ENCODE measurements around the gene CMIP.

The CMIP gene

DNA sequence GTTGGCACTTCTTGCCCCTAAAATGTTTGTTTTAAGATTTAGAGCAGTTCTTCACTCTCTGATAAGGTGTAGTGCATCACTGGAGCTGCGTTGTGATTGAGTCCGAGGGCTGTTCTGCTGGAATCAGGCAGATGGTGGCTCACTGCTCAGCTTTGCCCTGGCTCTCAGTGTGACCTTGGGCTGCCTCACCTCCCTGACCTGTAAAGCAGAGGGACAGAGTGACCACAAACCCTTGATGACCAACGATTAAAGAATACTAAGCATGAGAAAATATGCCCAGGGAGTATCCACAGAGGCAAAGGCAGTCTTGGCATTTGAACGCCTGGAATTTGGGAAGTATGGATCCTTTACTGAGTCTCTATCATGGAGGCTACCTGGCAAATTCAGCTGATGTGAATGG is 18.1 kb downstream of the CMIP start:
- POLR2A ChIA-PET: no interaction called here

DNA sequence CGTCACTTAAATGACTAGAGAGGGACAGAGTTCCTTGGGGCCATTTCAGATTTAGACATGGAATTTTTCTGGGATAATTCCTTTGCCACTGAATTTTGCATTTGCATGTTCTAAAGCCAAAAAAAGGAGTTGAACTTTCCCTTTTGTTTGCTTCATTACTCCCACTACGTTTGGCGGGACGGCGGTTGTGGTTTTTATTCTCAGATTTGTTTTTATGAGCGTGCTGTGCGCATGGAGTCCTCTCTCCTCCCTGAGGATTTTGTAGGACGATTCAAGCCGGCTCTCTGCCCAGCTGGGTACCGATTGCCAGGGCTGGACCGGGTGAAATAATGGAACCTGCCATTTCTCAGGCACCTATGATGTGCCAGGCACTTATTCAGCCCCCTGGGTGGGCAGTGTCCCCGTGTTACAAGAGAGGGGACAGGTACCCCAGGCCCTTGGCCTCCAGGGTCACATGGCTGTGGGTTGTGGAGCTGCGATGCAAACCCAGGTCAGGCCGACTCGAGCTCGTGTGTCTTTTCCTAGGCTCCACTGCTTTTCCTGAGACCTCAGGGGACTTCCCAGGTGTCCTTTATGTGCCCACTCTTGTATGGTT is 18.8 kb downstream of the CMIP start:
- WGBS (ENCODE audit: insufficient coverage): 92% methylated on average over 13 of the region's 16 CpGs
- H3K36me3 ChIP-seq (ENCODE audit: control insufficient read depth in 4 of 4, insufficient read depth in 4 of 4, low read length in 3 of 4): peaks cover 0 to 20% (median 9%) of the 10 kb centered on the region in 4 experiments
- no peak overlapping the region for H3K27ac ChIP-seq (ENCODE audit: insufficient read depth in 1 of 2, low read depth in 1 of 2, low read length in 2 of 2, poor library complexity in 1 of 2, severe bottlenecking in 2 of 2)
- ChIA-PET POLR2A (no interaction called here), CTCF (interaction anchor here (0.7 to 1.6 kb wide), 4 partner anchors 12 to 22 kb away, joined by 3 to 5 read pairs (median 4); no protein-coding TSS in a partner anchor)
- no peak for DNase-seq
- H3K9me3 ChIP-seq (ENCODE audit: control extremely low read depth in 1 of 5, control insufficient read depth in 4 of 5, insufficient read depth in 2 of 5, low read depth in 1 of 5, low read length in 4 of 5): no peaks in the 10 kb centered on the region
- no peak overlapping the region for H3K4me3 ChIP-seq (ENCODE audit: control insufficient read depth in 1 of 7, extremely low read depth in 1 of 7, insufficient read depth in 4 of 7, low read depth in 2 of 7, low read length in 6 of 7)
- peaks cover 4 to 43% (median 5%) of the 10 kb centered on the region in 4 experiments for H3K4me1 ChIP-seq (ENCODE audit: control extremely low read depth in 1 of 4, control insufficient read depth in 4 of 4, insufficient read depth in 4 of 4, low read length in 3 of 4)
- H3K27me3 ChIP-seq (replicated peaks in 2 of 5; ENCODE audit: control insufficient read depth in 4 of 5, insufficient read depth in 5 of 5, low read length in 4 of 5): no peaks in the 10 kb centered on the region

More for the DNA sequence above, 18.1 kb downstream of the CMIP start:
- 100% methylated on average over 4 of the region's 4 CpGs for WGBS (ENCODE audit: insufficient coverage)
- H3K4me3 ChIP-seq (ENCODE audit: control insufficient read depth in 1 of 7, extremely low read depth in 1 of 7, insufficient read depth in 4 of 7, low read depth in 2 of 7, low read length in 6 of 7): no peak overlapping the region
- no peak for DNase-seq
- H3K9me3 ChIP-seq (ENCODE audit: control extremely low read depth in 1 of 5, control insufficient read depth in 4 of 5, insufficient read depth in 2 of 5, low read depth in 1 of 5, low read length in 4 of 5): no peaks in the 10 kb centered on the region
- H3K4me1 ChIP-seq (ENCODE audit: control extremely low read depth in 1 of 4, control insufficient read depth in 4 of 4, insufficient read depth in 4 of 4, low read length in 3 of 4): peaks cover 7 to 48% (median 11%) of the 10 kb centered on the region in 4 experiments
- H3K27me3 ChIP-seq (replicated peaks in 2 of 5; ENCODE audit: control insufficient read depth in 4 of 5, insufficient read depth in 5 of 5, low read length in 4 of 5): no peaks in the 10 kb centered on the region
- H3K27ac ChIP-seq (ENCODE audit: insufficient read depth in 1 of 2, low read depth in 1 of 2, low read length in 2 of 2, poor library complexity in 1 of 2, severe bottlenecking in 2 of 2): no peak overlapping the region
- CTCF ChIA-PET: interaction anchor here (0.7 to 1.6 kb wide), 4 partner anchors 11 to 60 kb away, joined by 3 to 4 read pairs (median 4); no protein-coding TSS in a partner anchor
- H3K36me3 ChIP-seq (ENCODE audit: control insufficient read depth in 4 of 4, insufficient read depth in 4 of 4, low read length in 3 of 4): peaks cover 0 to 22% (median 9%) of the 10 kb centered on the region in 4 experiments

DNA sequence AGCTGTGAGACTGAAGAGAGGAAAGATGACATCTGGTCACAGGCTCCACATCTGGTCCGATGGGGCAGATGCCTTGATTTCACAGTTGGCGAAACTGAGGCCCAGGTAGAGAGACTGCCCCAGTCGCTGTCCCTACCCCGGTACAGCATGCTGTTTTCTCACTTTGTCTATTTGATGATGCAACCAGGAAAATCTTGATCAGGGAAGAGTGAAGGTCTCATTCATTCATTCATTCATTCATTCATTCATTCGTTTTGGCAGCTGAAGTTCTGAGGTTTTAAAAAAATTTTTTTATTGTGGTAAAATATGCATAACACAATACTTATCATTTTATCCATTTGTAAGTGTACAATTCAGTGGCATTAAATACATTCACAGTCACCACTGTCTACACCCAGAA is 19.7 kb downstream of the CMIP start:
- CTCF ChIA-PET: interaction anchor here (1.0 to 1.6 kb wide), 4 partner anchors 13 to 21 kb away, joined by 3 to 5 read pairs (median 4); no protein-coding TSS in a partner anchor

DNA sequence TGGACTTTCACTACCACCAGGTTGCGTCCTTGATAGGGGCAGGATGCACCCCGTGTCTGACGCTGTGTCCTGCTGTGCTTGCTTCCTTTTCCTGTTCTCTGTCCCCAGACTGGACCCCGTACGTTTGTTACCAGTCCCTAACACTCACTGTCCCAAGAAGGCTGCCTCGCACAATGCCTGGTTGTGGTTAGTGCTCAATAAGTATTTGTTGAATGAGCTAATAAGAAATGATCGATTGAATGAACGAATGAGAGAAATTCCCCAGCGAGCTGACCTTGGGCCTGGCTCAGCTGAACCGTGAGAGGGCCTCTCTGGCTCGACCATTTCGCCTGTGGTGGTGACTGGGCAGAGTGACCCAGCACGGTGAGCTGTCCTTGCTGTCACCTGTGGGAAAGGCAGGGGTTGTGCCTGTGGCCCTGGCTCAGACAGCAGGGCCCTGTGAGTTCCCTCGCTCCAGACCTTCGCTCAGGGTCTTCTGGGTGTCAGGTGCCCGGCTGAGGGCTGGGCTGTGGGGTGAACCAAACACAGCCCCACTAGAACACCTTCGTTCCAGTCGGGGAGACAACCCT is 20.9 kb downstream of the CMIP start:
- no peak for DNase-seq
- H3K9me3 ChIP-seq (ENCODE audit: control extremely low read depth in 1 of 5, control insufficient read depth in 4 of 5, insufficient read depth in 2 of 5, low read depth in 1 of 5, low read length in 4 of 5): no peaks in the 10 kb centered on the region
- H3K4me3 ChIP-seq (ENCODE audit: control insufficient read depth in 1 of 7, extremely low read depth in 1 of 7, insufficient read depth in 4 of 7, low read depth in 2 of 7, low read length in 6 of 7): no peak overlapping the region
- peaks cover 0 to 11% (median 4%) of the 10 kb centered on the region in 4 experiments for H3K36me3 ChIP-seq (ENCODE audit: control insufficient read depth in 4 of 4, insufficient read depth in 4 of 4, low read length in 3 of 4)
- peaks cover 14 to 52% (median 19%) of the 10 kb centered on the region in 4 experiments for H3K4me1 ChIP-seq (ENCODE audit: control extremely low read depth in 1 of 4, control insufficient read depth in 4 of 4, insufficient read depth in 4 of 4, low read length in 3 of 4)
- no peak overlapping the region for H3K27ac ChIP-seq (ENCODE audit: insufficient read depth in 1 of 2, low read depth in 1 of 2, low read length in 2 of 2, poor library complexity in 1 of 2, severe bottlenecking in 2 of 2)
- no peaks in the 10 kb centered on the region for H3K27me3 ChIP-seq (replicated peaks in 2 of 5; ENCODE audit: control insufficient read depth in 4 of 5, insufficient read depth in 5 of 5, low read length in 4 of 5)
- ChIA-PET CTCF (no interaction called here), POLR2A (no interaction called here)
- WGBS (ENCODE audit: insufficient coverage): 97% methylated on average over 14 of the region's 18 CpGs

More for the DNA sequence above, 19.7 kb downstream of the CMIP start:
- 100% methylated on average over 4 of the region's 5 CpGs for WGBS (ENCODE audit: insufficient coverage)
- no peak overlapping the region for H3K27ac ChIP-seq (ENCODE audit: insufficient read depth in 1 of 2, low read depth in 1 of 2, low read length in 2 of 2, poor library complexity in 1 of 2, severe bottlenecking in 2 of 2)
- no peak for DNase-seq
- no peak overlapping the region for H3K4me3 ChIP-seq (ENCODE audit: control insufficient read depth in 1 of 7, extremely low read depth in 1 of 7, insufficient read depth in 4 of 7, low read depth in 2 of 7, low read length in 6 of 7)
- POLR2A ChIA-PET: no interaction called here
- H3K27me3 ChIP-seq (replicated peaks in 2 of 5; ENCODE audit: control insufficient read depth in 4 of 5, insufficient read depth in 5 of 5, low read length in 4 of 5): no peaks in the 10 kb centered on the region
- H3K4me1 ChIP-seq (ENCODE audit: control extremely low read depth in 1 of 4, control insufficient read depth in 4 of 4, insufficient read depth in 4 of 4, low read length in 3 of 4): peaks cover 7 to 51% (median 10%) of the 10 kb centered on the region in 4 experiments
- peaks cover 0 to 11% (median 6%) of the 10 kb centered on the region in 4 experiments for H3K36me3 ChIP-seq (ENCODE audit: control insufficient read depth in 4 of 4, insufficient read depth in 4 of 4, low read length in 3 of 4)
- no peaks in the 10 kb centered on the region for H3K9me3 ChIP-seq (ENCODE audit: control extremely low read depth in 1 of 5, control insufficient read depth in 4 of 5, insufficient read depth in 2 of 5, low read depth in 1 of 5, low read length in 4 of 5)

DNA sequence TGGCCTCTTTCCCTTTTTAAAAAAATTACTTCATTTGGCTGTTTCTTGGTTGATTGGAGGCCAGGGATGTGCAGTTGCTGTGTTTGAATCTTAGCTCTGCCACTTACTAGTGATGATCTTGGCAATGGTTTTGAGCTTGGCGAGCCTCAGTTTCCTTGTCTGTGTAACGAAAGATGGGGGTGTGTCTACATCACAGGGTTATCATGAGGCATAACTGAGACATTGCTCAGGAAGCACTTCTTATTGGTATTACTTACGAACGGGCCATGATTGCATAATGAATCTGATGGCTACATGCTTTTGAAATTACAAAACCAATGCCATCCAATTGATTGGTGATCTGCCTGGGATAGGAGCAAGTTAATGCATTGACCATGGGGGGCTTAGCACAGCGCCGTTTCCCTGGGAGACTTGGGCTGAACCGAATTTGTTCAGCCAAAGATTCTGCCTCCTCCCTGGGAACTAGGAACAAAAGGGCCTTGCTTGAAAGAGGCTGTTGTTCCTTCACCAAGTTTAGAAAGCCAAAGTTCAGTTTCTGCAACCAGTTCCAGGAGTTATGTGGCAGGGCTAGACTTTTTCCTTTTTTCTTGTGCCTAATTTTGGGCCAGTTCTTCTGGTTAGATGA is 21.9 kb downstream of the CMIP start:
- DNase-seq: no peak
- CTCF ChIA-PET: no interaction called here
- H3K27me3 ChIP-seq (replicated peaks in 2 of 5; ENCODE audit: control insufficient read depth in 4 of 5, insufficient read depth in 5 of 5, low read length in 4 of 5): no peaks in the 10 kb centered on the region
- H3K27ac ChIP-seq (ENCODE audit: insufficient read depth in 1 of 2, low read depth in 1 of 2, low read length in 2 of 2, poor library complexity in 1 of 2, severe bottlenecking in 2 of 2): no peak overlapping the region
- no peaks in the 10 kb centered on the region for H3K9me3 ChIP-seq (ENCODE audit: control extremely low read depth in 1 of 5, control insufficient read depth in 4 of 5, insufficient read depth in 2 of 5, low read depth in 1 of 5, low read length in 4 of 5)
- POLR2A ChIA-PET: interaction anchor here (0.6 kb wide), 1 partner anchor 15 kb away, joined by 4 read pairs; no protein-coding TSS in a partner anchor
- H3K36me3 ChIP-seq (ENCODE audit: control insufficient read depth in 4 of 4, insufficient read depth in 4 of 4, low read length in 3 of 4): peaks cover 0 to 8% (median 5%) of the 10 kb centered on the region in 4 experiments
- peaks cover 16 to 53% (median 25%) of the 10 kb centered on the region in 4 experiments for H3K4me1 ChIP-seq (ENCODE audit: control extremely low read depth in 1 of 4, control insufficient read depth in 4 of 4, insufficient read depth in 4 of 4, low read length in 3 of 4)
- WGBS (ENCODE audit: insufficient coverage): 90% methylated on average over 7 of the region's 7 CpGs
- H3K4me3 ChIP-seq (ENCODE audit: control insufficient read depth in 1 of 7, extremely low read depth in 1 of 7, insufficient read depth in 4 of 7, low read depth in 2 of 7, low read length in 6 of 7): no peak overlapping the region

GRCh38 chr16:81467072-81467471 is 22.5 kb downstream of the CMIP start:
- ChIA-PET CTCF (no interaction called here), POLR2A (no interaction called here)
- Histone ChIP-seq H3K4me1 (ENCODE audit: control extremely low read depth in 1 of 4, control insufficient read depth in 4 of 4, insufficient read depth in 4 of 4, low read length in 3 of 4) (peaks cover 15 to 57% (median 25%) of the 10 kb centered on the region in 4 experiments), H3K9me3 (ENCODE audit: control extremely low read depth in 1 of 5, control insufficient read depth in 4 of 5, insufficient read depth in 2 of 5, low read depth in 1 of 5, low read length in 4 of 5) (no peaks in the 10 kb centered on the region), H3K27ac (ENCODE audit: insufficient read depth in 1 of 2, low read depth in 1 of 2, low read length in 2 of 2, poor library complexity in 1 of 2, severe bottlenecking in 2 of 2) (no peak overlapping the region), H3K36me3 (ENCODE audit: control insufficient read depth in 4 of 4, insufficient read depth in 4 of 4, low read length in 3 of 4) (peaks cover 0 to 13% (median 11%) of the 10 kb centered on the region in 4 experiments), H3K27me3 (replicated peaks in 2 of 5; ENCODE audit: control insufficient read depth in 4 of 5, insufficient read depth in 5 of 5, low read length in 4 of 5) (no peaks in the 10 kb centered on the region), H3K4me3 (ENCODE audit: control insufficient read depth in 1 of 7, extremely low read depth in 1 of 7, insufficient read depth in 4 of 7, low read depth in 2 of 7, low read length in 6 of 7) (no peak overlapping the region)
- 100% methylated on average over 6 of the region's 11 CpGs for WGBS (ENCODE audit: insufficient coverage)
- DNase-seq: no peak

- H3K4me1 ChIP-seq (ENCODE audit: control extremely low read depth in 1 of 4, control insufficient read depth in 4 of 4, insufficient read depth in 4 of 4, low read length in 3 of 4): peaks cover 13 to 57% (median 25%) of the 10 kb centered on the region in 4 experiments
- POLR2A ChIA-PET: no interaction called here
- 98% methylated on average over 5 of the region's 8 CpGs for WGBS (ENCODE audit: insufficient coverage)
Observed at GRCh38 chr16:81467815-81468214, 23.2 kb downstream of the CMIP start.

More at GRCh38 chr16:81467815-81468214, 23.2 kb downstream of the CMIP start:
- CTCF ChIA-PET: interaction anchor here (0.8 kb wide), 1 partner anchor 10 kb away, joined by 3 read pairs; no protein-coding TSS in a partner anchor
- Histone ChIP-seq H3K36me3 (ENCODE audit: control insufficient read depth in 4 of 4, insufficient read depth in 4 of 4, low read length in 3 of 4) (peaks cover 3 to 13% (median 12%) of the 10 kb centered on the region in 4 experiments), H3K27ac (ENCODE audit: insufficient read depth in 1 of 2, low read depth in 1 of 2, low read length in 2 of 2, poor library complexity in 1 of 2, severe bottlenecking in 2 of 2) (no peak overlapping the region), H3K27me3 (replicated peaks in 2 of 5; ENCODE audit: control insufficient read depth in 4 of 5, insufficient read depth in 5 of 5, low read length in 4 of 5) (no peaks in the 10 kb centered on the region), H3K4me3 (ENCODE audit: control insufficient read depth in 1 of 7, extremely low read depth in 1 of 7, insufficient read depth in 4 of 7, low read depth in 2 of 7, low read length in 6 of 7) (no peak overlapping the region), H3K9me3 (ENCODE audit: control extremely low read depth in 1 of 5, control insufficient read depth in 4 of 5, insufficient read depth in 2 of 5, low read depth in 1 of 5, low read length in 4 of 5) (no peaks in the 10 kb centered on the region)
- DNase-seq: no peak

All from common myeloid progenitor, CD34-positive (primary cell).